ENCODE data around the gene IL25. TPM values are rescaled to one million over a fixed set of nuclear protein-coding genes. Genes with fewer than 3 reads are reported as not detected.
"Not testable (repeated sequence)": the region's sequence is repeated elsewhere in the genome, so short reads cannot be mapped to it uniquely, and the experiment has no call there.

The IL25 gene
- polyA plus RNA-seq, 2 of the 4 experiments (the other 2 are of a cell fraction): not detected

DNA sequence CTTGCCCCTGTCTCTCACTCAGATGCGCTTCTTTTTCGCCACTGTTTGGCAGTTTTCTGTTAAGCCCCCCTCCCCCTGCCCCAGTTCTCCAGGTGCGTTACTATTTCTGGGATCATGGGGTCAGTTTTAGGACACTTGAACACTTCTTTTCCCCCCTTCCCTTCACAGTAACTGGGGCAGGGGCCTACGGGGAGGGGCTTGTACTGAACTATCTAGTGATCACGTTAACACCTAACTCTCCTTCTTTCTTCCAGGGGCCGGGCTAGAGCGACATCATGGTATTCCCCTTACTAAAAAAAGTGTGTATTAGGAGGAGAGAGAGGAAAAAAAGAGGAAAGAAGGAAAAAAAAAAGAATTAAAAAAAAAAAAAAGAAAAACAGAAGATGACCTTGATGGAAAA, 47.6 kb upstream of the IL25 start:
- ChIA-PET CTCF (interaction anchor here (5.2 kb wide), 1 partner anchor 55 kb away, joined by 30 read pairs; no protein-coding TSS in a partner anchor), POLR2A (no interaction called here)
- Histone ChIP-seq H3K27ac (no peak overlapping the region), H3K9me3 (no peaks in the 10 kb centered on the region), H3K4me2 (no peak overlapping the region), H3K4me3 (no peak overlapping the region), H3K4me1 (peaks cover 22% of the 10 kb centered on the region)
- DNase-seq (ENCODE audit: low read depth in 1 of 2, low spot score in 1 of 2) (no peak), FAIRE-seq (no peak), ATAC-seq (no peak)
- WGBS (ENCODE audit: missing lambda C conversion rate): 84% methylated on average over 7 of the region's 7 CpGs
- no peak for TF ChIP-seq POLR2AphosphoS2 (conservative IDR thresholded peaks at IDR 0.05; ENCODE audit: low read length)
- TF ChIP-seq, protein P1, sequence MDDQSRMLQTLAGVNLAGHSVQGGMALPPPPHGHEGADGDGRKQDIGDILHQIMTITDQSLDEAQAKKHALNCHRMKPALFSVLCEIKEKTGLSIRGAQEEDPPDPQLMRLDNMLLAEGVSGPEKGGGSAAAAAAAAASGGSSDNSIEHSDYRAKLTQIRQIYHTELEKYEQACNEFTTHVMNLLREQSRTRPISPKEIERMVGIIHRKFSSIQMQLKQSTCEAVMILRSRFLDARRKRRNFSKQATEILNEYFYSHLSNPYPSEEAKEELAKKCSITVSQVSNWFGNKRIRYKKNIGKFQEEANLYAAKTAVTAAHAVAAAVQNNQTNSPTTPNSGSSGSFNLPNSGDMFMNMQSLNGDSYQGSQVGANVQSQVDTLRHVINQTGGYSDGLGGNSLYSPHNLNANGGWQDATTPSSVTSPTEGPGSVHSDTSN (IDR thresholded peaks at IDR 0.05): no peak
- no peak for TF ChIP-seq MAFK (IDR thresholded peaks at IDR 0.05; ENCODE audit: partially characterized antibody)
- no peak for TF ChIP-seq HDAC2 (IDR thresholded peaks at IDR 0.05)
- TF ChIP-seq EP300 (IDR thresholded peaks at IDR 0.05): no peak
- TF ChIP-seq, protein P2, sequence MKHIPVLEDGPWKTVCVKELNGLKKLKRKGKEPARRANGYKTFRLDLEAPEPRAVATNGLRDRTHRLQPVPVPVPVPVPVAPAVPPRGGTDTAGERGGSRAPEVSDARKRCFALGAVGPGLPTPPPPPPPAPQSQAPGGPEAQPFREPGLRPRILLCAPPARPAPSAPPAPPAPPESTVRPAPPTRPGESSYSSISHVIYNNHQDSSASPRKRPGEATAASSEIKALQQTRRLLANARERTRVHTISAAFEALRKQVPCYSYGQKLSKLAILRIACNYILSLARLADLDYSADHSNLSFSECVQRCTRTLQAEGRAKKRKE (CRISPR knock-in tag; IDR thresholded peaks at IDR 0.05; ENCODE audit: low read depth): no peak
- no peak for TF ChIP-seq FOXS1 (CRISPR knock-in tag; IDR thresholded peaks at IDR 0.05)
- TF ChIP-seq RARB (CRISPR knock-in tag; IDR thresholded peaks at IDR 0.05): no peak
- no peak for TF ChIP-seq TFCP2L1 (CRISPR knock-in tag; IDR thresholded peaks at IDR 0.05)

DNA sequence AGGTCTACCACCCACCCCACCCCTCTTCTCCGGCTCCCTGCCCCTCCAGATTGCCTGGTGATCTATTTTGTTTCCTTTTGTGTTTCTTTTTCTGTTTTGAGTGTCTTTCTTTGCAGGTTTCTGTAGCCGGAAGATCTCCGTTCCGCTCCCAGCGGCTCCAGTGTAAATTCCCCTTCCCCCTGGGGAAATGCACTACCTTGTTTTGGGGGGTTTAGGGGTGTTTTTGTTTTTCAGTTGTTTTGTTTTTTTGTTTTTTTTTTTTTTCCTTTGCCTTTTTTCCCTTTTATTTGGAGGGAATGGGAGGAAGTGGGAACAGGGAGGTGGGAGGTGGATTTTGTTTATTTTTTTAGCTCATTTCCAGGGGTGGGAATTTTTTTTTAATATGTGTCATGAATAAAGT, 46.9 kb upstream of the IL25 start:
- not testable (repeated sequence) for H3K27ac ChIP-seq; H3K9me3 ChIP-seq; ATAC-seq; H3K4me3 ChIP-seq; FAIRE-seq; DNase-seq (ENCODE audit: low read depth in 1 of 2, low spot score in 1 of 2); H3K4me2 ChIP-seq
- H3K4me1 ChIP-seq: peaks cover 15% of the 10 kb centered on the region
- CTCF ChIA-PET: interaction anchor here (0.8 to 14.7 kb wide), 8 partner anchors 10 to 238 kb away, joined by 3 to 186 read pairs (median 4); partner anchors contain the start of gene CMTM5
- POLR2A ChIA-PET: interaction anchor here (1.2 kb wide), 1 partner anchor 16 kb away, joined by 4 read pairs; no protein-coding TSS in a partner anchor
- WGBS (ENCODE audit: missing lambda C conversion rate): 100% methylated on average over 4 of the region's 5 CpGs

DNA sequence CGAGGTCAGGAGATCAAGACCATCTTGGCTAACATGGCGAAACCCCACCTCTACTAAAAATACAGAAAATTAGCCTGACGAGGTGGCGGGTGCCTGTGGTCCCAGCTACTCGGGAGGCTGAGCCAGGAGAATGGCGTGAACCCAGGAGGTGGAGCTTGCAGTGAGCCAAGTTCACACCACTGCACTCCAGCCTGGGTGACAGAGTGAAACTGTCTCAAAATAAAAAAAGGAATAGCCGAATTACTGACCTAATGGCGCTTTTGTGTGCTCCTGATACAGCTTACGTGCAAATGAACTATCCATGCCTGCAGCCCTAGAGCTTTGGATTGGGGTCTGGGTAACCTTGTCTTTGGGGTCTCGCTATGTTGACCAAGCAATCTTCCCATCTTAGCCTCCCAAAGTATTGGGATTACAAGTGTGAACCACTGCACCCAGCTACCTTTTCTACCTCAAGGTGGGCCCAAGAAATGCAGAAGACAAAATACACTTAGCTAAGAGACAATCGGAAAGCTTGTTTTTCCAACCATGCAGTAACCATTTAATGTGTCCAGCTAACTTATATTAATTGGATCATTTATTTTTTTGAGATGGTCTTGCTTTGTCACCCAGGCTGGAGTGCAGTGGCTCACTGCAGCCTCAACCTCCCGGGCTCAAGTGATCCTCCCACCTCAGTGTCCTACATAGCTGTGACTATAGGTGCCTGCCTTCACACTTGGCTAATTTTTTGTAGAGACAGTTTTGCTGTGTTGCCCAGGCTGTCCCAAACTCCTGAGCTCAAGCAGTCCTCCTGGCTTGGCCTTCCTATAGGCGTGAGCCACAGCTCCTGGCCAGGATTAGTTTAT, 45.9 kb upstream of the IL25 start:
- CTCF ChIA-PET: interaction anchor here (0.7 to 14.7 kb wide), 30 partner anchors 9 to 237 kb away, joined by 3 to 186 read pairs (median 4); partner anchors contain the start of genes BCL2L2, CMTM5 and SLC22A17
- peak in 1 of 2 experiments; percentile 21; a peak in 3 of 6 replicates for ATAC-seq
- TF ChIP-seq EHMT2 (IDR thresholded peaks at IDR 0.05; ENCODE audit: low read depth) (no peak), CHD4 (IDR thresholded peaks at IDR 0.05; ENCODE audit: borderline replicate concordance) (no peak), CBX2 (IDR thresholded peaks at IDR 0.05; ENCODE audit: borderline replicate concordance, low read depth) (no peak), GATA3 (IDR thresholded peaks at IDR 0.05; ENCODE audit: borderline replicate concordance) (no peak), SREBF2 (IDR thresholded peaks at IDR 0.05) (no peak), MAZ (IDR thresholded peaks at IDR 0.05; ENCODE audit: borderline replicate concordance, low read depth, low read length) (no peak), RCOR1 (IDR thresholded peaks at IDR 0.05; ENCODE audit: low read depth, low read length) (no peak), TFCP2L1 (CRISPR knock-in tag; IDR thresholded peaks at IDR 0.05) (no peak), RAD21 (conservative IDR thresholded peaks at IDR 0.05 in 1 of 2, IDR thresholded peaks at IDR 0.05 in 1 of 2) (no peak), POLR2AphosphoS2 (conservative IDR thresholded peaks at IDR 0.05; ENCODE audit: low read length) (no peak), ZNF302 (CRISPR knock-in tag; IDR thresholded peaks at IDR 0.05) (no peak), JUN (IDR thresholded peaks at IDR 0.05) (peak in 1 of 2 experiments; percentile 48; a peak in 2 of 5 replicates), POLR2A (IDR thresholded peaks at IDR 0.05; ENCODE audit: low read length) (0 out of 2 replicates have a peak, but pooled peaks have one; percentile 16), RARB (CRISPR knock-in tag; IDR thresholded peaks at IDR 0.05) (no peak)
- TF ChIP-seq, protein P3, sequence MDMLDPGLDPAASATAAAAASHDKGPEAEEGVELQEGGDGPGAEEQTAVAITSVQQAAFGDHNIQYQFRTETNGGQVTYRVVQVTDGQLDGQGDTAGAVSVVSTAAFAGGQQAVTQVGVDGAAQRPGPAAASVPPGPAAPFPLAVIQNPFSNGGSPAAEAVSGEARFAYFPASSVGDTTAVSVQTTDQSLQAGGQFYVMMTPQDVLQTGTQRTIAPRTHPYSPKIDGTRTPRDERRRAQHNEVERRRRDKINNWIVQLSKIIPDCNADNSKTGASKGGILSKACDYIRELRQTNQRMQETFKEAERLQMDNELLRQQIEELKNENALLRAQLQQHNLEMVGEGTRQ (IDR thresholded peaks at IDR 0.05): no peak
- TF ChIP-seq, protein P4, sequence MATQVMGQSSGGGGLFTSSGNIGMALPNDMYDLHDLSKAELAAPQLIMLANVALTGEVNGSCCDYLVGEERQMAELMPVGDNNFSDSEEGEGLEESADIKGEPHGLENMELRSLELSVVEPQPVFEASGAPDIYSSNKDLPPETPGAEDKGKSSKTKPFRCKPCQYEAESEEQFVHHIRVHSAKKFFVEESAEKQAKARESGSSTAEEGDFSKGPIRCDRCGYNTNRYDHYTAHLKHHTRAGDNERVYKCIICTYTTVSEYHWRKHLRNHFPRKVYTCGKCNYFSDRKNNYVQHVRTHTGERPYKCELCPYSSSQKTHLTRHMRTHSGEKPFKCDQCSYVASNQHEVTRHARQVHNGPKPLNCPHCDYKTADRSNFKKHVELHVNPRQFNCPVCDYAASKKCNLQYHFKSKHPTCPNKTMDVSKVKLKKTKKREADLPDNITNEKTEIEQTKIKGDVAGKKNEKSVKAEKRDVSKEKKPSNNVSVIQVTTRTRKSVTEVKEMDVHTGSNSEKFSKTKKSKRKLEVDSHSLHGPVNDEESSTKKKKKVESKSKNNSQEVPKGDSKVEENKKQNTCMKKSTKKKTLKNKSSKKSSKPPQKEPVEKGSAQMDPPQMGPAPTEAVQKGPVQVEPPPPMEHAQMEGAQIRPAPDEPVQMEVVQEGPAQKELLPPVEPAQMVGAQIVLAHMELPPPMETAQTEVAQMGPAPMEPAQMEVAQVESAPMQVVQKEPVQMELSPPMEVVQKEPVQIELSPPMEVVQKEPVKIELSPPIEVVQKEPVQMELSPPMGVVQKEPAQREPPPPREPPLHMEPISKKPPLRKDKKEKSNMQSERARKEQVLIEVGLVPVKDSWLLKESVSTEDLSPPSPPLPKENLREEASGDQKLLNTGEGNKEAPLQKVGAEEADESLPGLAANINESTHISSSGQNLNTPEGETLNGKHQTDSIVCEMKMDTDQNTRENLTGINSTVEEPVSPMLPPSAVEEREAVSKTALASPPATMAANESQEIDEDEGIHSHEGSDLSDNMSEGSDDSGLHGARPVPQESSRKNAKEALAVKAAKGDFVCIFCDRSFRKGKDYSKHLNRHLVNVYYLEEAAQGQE (IDR thresholded peaks at IDR 0.05): no peak
- TF ChIP-seq, protein P5, sequence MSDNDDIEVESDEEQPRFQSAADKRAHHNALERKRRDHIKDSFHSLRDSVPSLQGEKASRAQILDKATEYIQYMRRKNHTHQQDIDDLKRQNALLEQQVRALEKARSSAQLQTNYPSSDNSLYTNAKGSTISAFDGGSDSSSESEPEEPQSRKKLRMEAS (IDR thresholded peaks at IDR 0.05): no peak
- TF ChIP-seq, protein P6, sequence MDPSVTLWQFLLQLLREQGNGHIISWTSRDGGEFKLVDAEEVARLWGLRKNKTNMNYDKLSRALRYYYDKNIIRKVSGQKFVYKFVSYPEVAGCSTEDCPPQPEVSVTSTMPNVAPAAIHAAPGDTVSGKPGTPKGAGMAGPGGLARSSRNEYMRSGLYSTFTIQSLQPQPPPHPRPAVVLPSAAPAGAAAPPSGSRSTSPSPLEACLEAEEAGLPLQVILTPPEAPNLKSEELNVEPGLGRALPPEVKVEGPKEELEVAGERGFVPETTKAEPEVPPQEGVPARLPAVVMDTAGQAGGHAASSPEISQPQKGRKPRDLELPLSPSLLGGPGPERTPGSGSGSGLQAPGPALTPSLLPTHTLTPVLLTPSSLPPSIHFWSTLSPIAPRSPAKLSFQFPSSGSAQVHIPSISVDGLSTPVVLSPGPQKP (IDR thresholded peaks at IDR 0.05; ENCODE audit: low read depth, low read length): no peak

More for the DNA sequence above, 45.9 kb upstream of the IL25 start:
- POLR2A ChIA-PET: interaction anchor here (0.8 to 1.2 kb wide), 3 partner anchors 15 to 232 kb away, joined by 4 read pairs; no protein-coding TSS in a partner anchor
- 90% methylated on average over 13 of the region's 13 CpGs for WGBS (ENCODE audit: missing lambda C conversion rate)
- H3K27ac ChIP-seq: no peak overlapping the region
- H3K4me3 ChIP-seq: no peak overlapping the region
- no peak overlapping the region for H3K4me2 ChIP-seq
- FAIRE-seq (no peak), DNase-seq (ENCODE audit: low read depth in 1 of 2, low spot score in 1 of 2) (no peak)
- H3K4me1 ChIP-seq: peaks cover 15% of the 10 kb centered on the region
- H3K9me3 ChIP-seq: no peaks in the 10 kb centered on the region

Data from A549 (cell line).